ENCODE results near the gene GABRG2.
"Not testable (repeated sequence)": the region's sequence is repeated elsewhere in the genome, so short reads cannot be mapped to it uniquely, and the experiment has no call there.

The GABRG2 gene

DNA sequence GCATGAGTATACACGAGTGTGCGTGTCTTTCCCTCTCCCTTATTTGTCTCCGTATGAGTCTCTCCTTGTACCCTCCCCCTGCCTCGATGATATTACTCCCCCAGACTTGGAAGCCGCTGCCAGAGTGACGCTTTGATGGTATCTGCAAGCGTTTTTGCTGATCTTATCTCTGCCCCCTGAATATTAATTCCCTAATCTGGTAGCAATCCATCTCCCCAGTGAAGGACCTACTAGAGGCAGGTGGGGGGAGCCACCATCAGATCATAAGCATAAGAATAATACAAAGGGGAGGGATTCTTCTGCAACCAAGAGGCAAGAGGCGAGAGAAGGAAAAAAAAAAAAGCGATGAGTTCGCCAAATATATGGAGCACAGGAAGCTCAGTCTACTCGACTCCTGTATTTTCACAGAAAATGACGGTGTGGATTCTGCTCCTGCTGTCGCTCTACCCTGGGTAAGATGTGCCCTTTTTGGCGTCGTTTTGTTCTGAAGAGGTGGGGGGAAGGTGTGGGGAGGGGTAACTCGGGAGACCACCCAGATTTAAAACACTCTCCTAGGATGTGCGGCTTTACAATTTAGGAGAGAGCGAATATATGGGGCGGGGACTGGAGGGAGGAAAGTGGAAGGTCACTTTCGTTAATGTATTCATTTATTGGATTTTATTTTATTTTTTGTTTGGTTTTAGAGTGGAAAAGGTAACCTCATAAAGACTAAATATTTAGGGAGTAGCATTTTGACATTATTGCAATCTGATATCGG is at the start of gene GABRG2:
GABRG2 (plus strand) TSS at position 119 of the 757 bp plus-strand sequence; CDS start at position 346, 227 bp downstream.
- no peak for DNase-seq

DNA sequence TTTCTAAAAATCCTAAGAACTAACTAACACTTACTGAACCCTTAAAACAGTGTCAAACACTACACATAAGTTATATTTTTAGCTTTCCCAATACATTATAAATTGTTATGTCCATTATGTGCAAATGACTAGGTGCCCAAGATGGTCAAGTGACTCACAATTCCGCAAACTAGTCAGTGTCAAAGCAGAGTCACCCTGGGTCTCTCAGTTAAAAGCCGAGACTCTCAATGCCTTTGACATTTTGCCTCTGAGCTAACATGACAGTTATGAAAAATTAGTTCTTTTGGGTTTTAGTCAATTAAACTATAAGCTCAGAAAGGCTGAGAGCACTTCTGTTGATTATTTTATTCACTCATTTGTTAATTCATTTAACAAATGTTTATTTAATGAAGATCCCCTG is 42.3 kb upstream of the GABRG2 start:
- DNase-seq: no peak

DNA sequence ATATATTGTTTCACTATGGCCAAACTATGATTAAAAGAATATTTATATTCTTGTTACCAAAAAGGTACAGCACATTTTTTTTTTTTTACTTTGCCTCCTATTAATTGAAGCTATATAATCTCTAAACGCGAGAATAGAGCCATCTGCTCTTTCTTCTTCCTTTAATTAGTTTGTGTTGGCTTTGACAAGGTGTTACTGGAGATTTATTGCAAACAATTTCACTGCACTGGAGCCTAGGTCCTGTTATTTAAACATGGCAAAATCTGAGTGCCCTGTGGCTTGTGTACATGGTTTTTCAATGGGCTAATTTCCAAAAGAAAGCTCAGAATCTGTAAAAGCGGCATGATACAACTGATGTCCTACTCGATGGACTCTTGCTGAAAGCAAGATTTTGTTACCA is 40.8 kb upstream of the GABRG2 start:
- no peak for DNase-seq

DNA sequence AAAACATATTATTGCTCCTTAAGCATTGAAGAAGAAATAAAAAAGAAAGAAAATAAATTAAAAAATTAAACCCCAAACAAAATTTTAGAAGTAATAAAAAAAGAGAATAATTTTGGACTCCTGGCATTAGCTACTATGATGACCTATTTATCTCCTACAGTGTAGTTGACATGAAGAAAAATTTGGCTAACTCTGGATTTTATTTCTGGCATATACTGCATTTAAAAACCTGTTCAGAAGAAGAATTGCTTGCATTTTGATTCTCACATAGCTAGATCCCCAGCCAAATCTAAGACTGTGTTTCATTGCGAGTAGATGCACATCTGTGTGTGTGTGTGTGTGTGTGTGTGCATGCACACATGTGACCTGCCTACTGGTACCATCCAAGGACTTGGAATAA is 30.1 kb upstream of the GABRG2 start:
- no peak for DNase-seq

DNA sequence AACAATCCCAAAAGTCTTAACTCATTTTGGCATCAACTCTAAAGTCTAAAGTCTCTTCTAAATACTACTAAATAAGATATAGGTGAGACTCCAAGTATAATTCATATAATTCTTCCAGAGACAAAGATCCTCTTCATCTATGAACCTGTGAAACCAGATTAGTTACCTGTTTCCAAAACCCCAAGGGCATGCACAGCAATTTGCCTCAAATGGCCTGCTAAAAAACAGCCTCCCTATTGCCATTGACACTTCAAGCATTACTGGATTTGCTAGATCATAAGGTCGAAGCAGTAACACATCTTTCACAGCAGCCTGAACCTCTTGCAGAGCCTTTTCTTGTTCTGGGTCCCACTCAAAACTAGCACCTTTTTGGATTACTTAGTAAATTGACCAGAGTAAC is 20.3 kb upstream of the GABRG2 start:
- DNase-seq: no peak

DNA sequence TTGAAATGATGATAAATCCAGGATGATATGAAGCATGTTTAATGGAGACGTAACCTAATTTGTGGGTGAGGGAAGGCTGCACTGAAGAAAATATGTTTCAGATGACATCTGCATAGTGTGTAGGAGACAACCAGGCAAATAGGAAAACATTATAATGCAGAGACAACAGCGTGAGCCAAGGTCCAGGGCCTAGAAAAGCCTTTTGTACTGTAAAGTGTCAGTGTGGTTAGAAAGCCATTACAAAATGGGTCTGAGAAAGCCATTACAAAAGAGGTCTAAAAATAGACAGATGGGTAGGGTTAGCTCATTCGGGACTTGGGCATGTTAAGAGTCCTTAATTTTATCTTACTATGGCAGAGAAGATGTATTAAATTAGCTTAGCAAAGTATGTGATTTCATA is 14.9 kb upstream of the GABRG2 start:
- DNase-seq: no peak

DNA sequence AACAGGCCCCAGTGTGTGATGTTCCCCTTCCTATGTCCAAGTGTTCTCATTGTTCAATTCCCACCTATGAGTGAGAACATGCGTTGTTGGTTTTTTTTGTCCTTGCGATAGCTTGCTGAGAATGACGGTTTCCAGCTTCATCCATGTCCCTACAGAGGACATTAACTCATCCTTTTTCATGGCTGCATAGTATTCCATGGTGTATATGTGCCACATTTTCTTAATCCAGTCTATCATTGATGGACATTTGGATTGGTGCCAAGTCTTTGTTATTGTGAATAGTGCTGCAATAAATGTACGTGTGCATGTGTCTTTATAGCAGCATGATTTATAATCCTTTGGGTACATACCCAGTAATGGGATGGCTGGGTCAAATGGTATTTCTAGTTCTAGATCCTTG is 12.5 kb upstream of the GABRG2 start:
- DNase-seq: not testable (repeated sequence)

DNA sequence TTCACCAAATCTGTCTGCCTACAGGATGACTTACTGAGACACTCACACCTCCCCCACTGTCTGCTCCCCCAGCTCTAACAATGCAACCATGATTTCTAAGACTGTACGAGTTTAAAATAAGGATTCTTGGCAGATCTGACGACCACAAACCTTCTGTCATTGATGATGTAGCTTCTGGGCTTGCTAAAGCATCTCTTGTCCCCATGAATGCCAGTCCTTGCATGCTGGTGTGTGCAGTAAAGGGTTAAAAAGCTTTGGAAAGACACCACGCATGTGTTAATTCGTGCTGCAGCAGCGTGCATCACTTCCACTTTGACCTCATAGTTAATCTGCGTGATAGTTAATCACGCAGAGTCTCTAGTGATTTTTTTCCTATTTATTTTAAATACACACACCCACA is 411 bp upstream of the GABRG2 start:
- DNase-seq: no peak

DNA sequence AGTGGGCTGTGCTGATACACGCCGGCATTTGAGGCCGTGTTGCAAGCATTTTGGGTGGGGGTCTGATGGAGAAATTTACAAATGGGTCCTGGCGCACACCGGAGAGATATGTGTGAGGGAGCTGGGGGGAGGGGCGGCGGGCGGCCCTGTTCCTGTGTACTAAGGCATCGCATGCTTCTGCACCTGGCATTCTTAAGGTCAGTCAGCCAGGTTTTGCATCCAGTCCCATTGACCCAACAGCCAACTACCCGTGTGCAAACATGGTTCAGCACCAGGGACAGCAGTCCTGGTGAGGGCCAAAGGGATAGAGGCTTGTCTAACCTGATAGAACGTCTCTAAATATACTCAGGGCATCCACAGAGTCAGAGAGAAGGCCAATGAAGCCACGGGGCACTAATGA is 839 bp downstream of the GABRG2 start:
- DNase-seq: no peak

DNA sequence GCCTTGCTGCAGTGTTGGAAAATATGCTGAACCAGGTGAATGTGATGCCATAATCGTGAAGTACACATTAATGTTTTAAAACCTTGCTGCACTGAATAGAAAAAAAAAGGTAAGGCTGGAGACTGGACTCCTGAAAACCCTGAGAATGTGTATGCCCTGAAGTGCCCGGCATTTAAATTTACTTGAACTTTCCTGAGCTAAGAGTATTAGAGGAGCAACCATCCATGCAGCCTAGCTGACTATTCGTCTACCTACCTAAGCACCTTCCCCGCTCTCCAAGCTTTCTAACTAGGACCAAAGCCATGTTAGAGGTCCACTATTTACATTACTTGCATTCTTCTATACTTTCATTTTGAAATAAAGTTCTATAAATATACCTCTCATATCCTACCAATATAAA is 1.4 kb downstream of the GABRG2 start:
- DNase-seq: no peak

DNA sequence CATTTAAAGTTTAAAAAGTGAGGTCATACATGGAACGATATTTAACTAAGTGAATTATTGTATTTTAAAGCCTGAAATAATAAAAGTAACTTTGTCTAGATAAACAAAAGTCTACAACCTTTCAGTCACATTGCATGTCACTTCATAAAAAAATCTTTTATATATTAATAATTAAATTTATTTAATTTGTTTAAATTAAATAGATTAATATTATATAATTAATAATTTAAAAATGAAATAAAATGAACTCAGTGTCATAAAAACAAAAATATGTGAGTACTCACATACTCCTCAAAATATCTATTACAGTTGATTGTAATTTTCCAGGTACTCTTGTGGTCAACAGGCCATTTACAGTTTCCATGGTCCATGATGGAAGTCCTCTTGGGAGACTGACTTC is 11.2 kb downstream of the GABRG2 start:
- DNase-seq: no peak

DNA sequence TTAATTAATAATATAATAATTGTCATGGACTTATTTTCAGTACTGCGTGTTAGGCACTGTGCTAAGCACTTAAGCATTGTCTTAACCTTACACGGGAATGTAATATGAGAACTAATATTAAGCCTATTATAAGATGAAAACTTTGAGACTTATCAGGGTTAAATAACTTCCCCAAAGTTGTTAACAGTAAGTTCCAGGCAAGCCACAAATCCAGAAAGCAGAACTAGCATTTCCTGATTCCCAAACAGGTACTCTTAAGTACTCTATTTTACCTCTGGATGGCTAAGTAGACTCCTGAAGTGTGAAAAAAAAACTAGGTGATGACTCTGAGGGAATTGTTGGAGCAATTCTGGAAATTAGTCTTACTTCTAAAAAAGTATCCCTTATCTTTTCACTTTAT is 23.8 kb downstream of the GABRG2 start:
- no peak for DNase-seq

DNA sequence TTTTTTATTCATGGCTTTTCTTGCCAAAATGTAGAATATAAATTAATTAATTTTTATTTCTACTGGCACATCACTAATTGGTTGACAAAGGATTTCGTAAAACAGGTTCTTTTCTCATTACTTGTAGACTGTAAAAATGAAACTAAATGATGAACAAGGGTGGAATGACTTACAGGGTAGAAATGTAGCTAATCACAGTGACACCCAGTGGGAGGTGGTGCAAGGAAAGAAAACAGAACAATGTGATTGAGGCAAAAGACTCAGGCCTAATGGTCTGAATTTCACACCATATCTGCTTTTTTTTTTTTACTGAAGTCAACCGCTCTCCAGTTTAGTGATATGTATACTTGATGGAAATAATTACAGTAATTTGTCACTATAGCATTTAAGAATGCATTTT is 28.9 kb downstream of the GABRG2 start:
- DNase-seq: no peak

DNA sequence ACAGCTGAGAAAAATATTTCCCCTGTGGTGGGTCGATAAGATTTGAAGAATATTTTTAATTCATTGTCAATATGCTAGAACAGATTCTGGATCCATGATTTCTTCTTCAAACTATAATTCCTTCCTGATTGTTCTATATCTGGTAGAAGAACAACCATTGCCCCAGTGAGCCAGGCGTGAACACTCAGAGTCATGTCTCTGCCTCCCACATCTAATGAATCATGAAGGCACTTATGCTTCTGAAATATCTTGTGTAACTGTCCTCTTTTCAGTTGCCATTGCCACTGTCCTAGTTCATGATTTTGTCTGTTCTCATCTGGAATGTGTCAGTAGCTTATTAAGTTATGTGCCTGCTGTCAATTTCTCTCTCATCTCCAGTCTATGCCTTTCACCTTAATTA is 40.0 kb downstream of the GABRG2 start:
- DNase-seq: no peak

DNA sequence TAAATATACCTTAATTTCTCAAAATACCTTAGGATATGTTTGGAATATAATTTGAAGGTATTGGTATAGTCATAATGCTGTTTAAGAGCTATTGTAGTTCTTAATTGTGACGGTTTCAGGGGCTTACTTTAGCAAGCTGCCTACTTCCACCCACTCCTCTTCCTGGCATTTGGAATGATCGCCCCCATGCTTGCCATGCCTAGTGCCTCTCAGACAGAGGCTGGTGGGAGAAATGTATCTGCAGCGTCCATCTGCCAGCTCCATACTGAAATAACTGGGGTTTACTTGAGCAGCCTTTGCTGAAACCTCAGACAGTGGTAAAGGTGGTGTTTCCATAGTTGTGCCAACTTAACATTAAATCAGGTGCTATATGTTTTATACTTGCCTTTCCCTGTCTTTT is 52.2 kb downstream of the GABRG2 start:
- DNase-seq: no peak

DNA sequence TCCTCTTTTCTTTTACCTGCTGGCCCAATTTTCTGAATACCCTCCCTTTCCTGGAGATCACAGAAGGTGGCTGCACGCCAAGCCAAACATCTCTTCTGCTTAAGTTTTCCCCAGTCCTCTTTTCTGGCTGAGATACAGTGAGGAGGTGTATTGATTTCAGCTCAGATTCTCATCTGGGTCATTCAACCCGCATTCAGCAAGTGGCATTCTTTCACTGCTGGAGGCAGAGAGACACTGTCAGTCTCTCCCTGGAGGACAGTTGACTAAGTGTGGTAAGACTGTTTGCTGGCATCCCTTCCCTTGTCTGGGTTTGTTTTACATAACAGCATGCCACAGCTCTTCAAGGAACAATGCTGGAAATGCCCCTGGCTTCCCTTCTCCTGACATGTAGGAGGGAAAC is 60.5 kb downstream of the GABRG2 start:
- no peak for DNase-seq

DNA sequence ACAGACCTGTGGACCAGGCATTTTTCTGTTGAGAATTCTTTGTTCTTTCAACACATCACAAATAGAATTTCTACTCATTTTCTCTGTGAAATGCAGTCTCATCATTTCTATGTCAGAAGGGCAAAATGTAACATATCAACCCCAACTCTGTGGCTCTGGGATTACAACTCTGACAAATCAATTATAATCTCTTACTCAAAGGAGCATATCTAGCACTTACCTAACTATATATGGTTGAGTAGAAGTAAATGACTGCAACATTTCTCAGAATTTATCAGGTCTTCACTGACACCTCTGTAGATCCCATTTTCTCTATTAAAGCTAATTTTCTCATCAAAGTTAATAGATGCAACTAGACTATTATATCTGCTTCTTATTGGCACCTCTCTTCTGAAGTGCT is 64.8 kb downstream of the GABRG2 start:
- DNase-seq: no peak

DNA sequence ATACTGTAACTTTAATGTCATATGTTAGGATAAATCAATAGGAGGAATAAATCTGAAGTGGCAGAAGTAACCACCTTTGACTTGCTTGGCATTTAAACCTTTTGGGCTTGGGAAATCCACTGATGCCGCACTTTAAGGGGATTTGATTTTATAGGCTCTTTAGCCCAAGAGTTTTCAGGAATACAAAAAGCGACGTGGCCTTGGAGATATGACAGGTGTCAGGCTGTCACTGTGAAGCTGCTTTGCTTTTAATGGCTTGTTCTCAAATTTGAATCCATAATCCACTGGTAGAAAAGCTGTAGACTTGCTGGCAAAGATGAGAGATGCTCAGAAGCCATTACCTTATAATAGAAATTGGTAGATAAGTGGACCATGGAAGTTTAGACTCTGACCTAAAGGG is 71.6 kb downstream of the GABRG2 start:
- DNase-seq: no peak

DNA sequence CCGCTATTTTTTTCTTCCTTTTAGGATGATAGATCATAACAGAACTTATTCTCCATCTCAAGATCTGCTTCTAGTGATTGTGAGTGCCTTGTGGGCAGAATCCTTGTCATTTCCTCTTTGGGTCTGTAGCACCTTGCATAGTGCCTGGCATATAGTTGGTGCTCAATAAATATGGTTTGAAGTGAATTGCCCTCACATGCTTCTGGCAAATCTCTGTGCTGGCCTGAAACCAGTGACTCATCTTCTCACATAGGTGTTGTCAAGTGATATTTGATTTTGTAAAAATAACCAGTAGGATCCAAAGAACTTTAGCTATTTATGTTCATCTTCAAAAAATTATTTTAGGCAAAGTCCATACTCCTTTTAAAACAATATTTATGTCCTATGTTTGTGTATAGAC is 86.7 kb downstream of the GABRG2 start:
- DNase-seq: no peak

DNA sequence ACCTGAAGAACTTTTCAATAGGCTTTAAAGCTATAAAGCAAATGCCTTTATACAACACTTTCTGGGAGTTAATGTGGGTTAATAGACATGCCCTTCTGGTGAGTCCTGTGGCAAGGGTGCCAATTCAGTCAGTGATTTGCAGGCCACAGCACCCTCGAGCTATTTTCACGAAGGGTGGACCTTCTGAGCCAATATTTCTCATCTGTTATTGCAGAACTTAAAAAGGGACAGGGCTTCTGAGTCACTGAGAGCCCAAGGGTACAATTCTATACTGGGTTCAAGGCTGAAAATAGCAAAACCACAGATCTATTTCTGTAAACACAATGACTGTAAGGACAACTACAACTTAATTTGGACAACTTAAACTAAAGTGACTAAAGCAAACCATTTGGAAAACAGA is 92.8 kb downstream of the GABRG2 start:
- no peak for DNase-seq

DNA sequence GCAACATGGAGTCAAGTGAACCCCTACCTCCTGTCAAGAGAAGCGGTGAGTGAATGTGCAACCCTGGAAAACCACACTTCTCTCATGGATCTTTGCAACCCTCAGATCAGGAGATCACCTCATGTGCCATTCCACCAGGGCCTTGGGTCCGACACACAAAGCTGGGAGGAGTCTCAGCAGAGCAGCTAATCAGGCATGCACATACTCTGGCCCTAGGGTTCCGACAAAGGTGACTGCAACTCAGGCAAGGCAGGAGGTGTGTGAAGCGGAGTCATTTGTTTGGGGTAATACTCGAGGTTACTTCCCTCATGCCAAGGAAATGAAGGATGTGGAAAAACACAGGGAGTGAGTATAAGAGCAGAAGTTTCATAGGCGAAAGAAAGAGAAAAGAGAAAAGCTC is 96.1 kb downstream of the GABRG2 start:
- DNase-seq: no peak

DNA sequence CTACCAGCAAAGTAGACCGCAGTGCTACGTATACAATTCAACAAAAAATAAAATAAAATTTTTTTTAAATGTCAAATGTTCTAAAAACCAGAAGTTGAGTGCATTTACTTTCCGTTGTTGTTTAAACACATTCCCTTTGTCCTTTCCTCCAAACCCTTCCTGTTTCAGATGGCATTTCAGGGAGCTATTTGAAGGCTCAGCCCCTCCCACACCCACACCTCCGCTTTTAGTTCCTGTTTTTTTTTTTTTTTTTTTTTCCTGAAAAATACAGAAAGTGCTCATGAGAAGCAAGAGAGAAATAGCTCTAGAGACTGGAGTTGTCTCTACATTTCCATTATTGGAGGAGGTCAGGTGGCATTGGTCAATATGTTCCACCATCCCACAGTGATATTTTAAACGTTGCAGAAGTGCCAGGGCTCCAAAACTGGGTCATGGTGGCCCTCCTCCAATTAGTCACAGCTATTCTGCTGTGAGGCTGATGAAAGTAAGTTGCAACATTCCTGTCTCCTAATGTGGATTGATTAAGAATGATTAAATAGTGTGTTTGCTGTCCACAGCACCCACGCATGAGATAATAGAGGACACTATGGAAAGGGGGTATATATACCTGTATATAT is 106.9 kb downstream of the GABRG2 start:
- DNase-seq: no peak

DNA sequence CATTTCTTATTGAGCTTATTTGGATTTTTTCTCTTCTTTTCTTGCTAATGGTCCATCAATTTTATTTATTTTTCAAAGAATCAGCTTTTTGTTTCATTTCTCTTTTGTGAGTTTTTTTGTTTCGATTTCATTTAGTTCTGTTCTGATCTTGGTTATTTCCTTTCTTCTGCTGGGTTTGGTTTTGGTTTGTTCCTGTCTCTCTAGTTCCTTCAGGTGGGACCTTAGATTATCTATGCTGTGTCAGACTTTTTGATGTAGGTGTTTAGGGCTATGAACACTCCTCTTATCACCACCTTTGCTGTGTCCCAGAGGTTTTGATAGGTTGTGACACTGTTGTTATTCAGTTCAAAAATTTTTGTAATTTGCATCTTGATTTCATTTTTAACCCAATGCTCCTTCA is 119.8 kb downstream of the GABRG2 start:
- no peak for DNase-seq

DNA sequence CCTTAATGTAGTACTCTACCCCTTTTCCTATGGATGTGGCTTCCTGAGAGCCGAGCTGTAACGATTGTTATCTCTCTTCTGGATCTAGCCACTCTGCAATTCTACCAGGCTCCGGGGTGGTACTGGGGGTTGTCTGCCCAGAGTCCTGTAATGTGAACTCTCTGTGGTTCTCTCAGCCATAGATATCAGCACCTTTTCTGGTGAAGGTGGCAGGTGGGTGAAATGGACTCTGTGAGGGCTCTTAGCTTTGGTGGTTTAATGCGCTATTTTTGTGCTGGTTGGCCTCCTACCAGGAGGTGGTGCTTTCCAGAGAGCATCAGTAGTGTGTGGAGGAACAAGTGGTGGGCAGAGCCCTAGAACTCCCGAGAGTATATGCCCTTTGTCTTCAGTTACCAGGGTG is 122.1 kb downstream of the GABRG2 start:
- DNase-seq: no peak

DNA sequence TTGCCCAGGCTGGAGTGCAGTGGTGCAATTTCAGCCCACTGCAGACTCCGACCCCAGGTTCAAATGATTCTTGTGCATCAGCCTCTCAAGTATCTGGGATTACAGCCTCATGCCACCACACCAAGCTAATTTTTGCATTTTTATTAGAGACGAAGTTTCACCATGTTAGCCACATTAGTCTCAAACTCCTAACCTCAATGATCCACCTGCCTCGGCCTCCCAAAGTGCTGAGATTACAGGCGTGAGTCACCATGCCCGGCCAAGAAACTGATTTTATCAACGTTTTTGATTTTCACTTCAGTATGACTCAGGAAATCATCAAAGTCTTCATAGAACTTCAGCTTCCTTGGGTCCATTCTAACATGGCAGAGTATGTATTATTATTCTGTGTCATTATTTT is 125.4 kb downstream of the GABRG2 start:
- DNase-seq: no peak

Data from NCI-H2029 treated with DMSO at 0.1 percent for 48 hours (cell line).